ENCODE data around the gene PCDHB1. TPM values are rescaled to one million over a fixed set of nuclear protein-coding genes. Genes with fewer than 3 reads are reported as not detected.

The PCDHB1 gene
- total RNA-seq, 1 donor from 2014 or later: not detected

GRCh38 chr5:141022384-141022783 is 28.8 kb upstream of the PCDHB1 start:
- no peaks in the 10 kb centered on the region for H3K4me1 ChIP-seq
- no peak for DNase-seq (ENCODE audit: extremely low spot score in 2 of 2)
- no peak overlapping the region for H3K4me3 ChIP-seq
- intact Hi-C loops (cut with DNase I): no loop called here
- TF ChIP-seq CTCF (IDR thresholded peaks at IDR 0.05) (no peak), POLR2A (IDR thresholded peaks at IDR 0.05) (no peak), POLR2AphosphoS5 (IDR thresholded peaks at IDR 0.05; ENCODE audit: insufficient read depth in 1 of 2, low read depth in 1 of 2) (no peak)
- H3K9me3 ChIP-seq: no peaks in the 10 kb centered on the region
- no peak overlapping the region for H3K27ac ChIP-seq
- H3K36me3 ChIP-seq: no peaks in the 10 kb centered on the region
- H3K27me3 ChIP-seq: no peaks in the 10 kb centered on the region

GRCh38 chr5:141031006-141031405 is 20.2 kb upstream of the PCDHB1 start:
- H3K4me3 ChIP-seq: no peak overlapping the region
- H3K9me3 ChIP-seq: no peaks in the 10 kb centered on the region
- DNase-seq (ENCODE audit: extremely low spot score in 2 of 2): no peak

GRCh38 chr5:141032626-141033025 is 18.5 kb upstream of the PCDHB1 start:
- Histone ChIP-seq H3K4me1 (no peaks in the 10 kb centered on the region), H3K27ac (no peak overlapping the region), H3K4me3 (no peak overlapping the region), H3K27me3 (no peaks in the 10 kb centered on the region), H3K9me3 (no peaks in the 10 kb centered on the region), H3K36me3 (no peaks in the 10 kb centered on the region)
- no peak for TF ChIP-seq CTCF (IDR thresholded peaks at IDR 0.05)
- TF ChIP-seq POLR2A (IDR thresholded peaks at IDR 0.05): no peak
- TF ChIP-seq POLR2AphosphoS5 (IDR thresholded peaks at IDR 0.05; ENCODE audit: insufficient read depth in 1 of 2, low read depth in 1 of 2): no peak
- intact Hi-C loops (cut with DNase I): no loop called here
- DNase-seq (ENCODE audit: extremely low spot score in 2 of 2): no peak

More at GRCh38 chr5:141031006-141031405, 20.2 kb upstream of the PCDHB1 start:
- Histone ChIP-seq H3K27me3 (no peaks in the 10 kb centered on the region), H3K4me1 (no peaks in the 10 kb centered on the region), H3K36me3 (no peaks in the 10 kb centered on the region), H3K27ac (no peak overlapping the region)
- TF ChIP-seq POLR2AphosphoS5 (IDR thresholded peaks at IDR 0.05; ENCODE audit: insufficient read depth in 1 of 2, low read depth in 1 of 2) (no peak), CTCF (IDR thresholded peaks at IDR 0.05) (no peak), POLR2A (IDR thresholded peaks at IDR 0.05) (no peak)
- intact Hi-C loops (cut with DNase I): no loop called here

- intact Hi-C loops (cut with DNase I): no loop called here
- Histone ChIP-seq H3K4me3 (no peak overlapping the region), H3K27me3 (no peaks in the 10 kb centered on the region), H3K4me1 (peaks cover 15% of the 10 kb centered on the region), H3K27ac (no peak overlapping the region), H3K36me3 (no peaks in the 10 kb centered on the region), H3K9me3 (no peaks in the 10 kb centered on the region)
- DNase-seq (ENCODE audit: extremely low spot score in 2 of 2): no peak
- no peak for TF ChIP-seq POLR2AphosphoS5 (IDR thresholded peaks at IDR 0.05; ENCODE audit: insufficient read depth in 1 of 2, low read depth in 1 of 2)
- no peak for TF ChIP-seq CTCF (IDR thresholded peaks at IDR 0.05)
- no peak for TF ChIP-seq POLR2A (IDR thresholded peaks at IDR 0.05)
These were observed 12.1 kb upstream of the PCDHB1 start for GRCh38 chr5:141039061-141039460.

GRCh38 chr5:141039517-141039916 is 11.7 kb upstream of the PCDHB1 start:
- Histone ChIP-seq H3K36me3 (no peaks in the 10 kb centered on the region), H3K4me1 (peaks cover 15% of the 10 kb centered on the region), H3K27me3 (no peaks in the 10 kb centered on the region), H3K4me3 (no peak overlapping the region), H3K9me3 (no peaks in the 10 kb centered on the region), H3K27ac (no peak overlapping the region)
- no peak for DNase-seq (ENCODE audit: extremely low spot score in 2 of 2)
- TF ChIP-seq POLR2A (IDR thresholded peaks at IDR 0.05) (no peak), CTCF (IDR thresholded peaks at IDR 0.05) (no peak)
- intact Hi-C loops (cut with DNase I): no loop called here
